ENCODE results near the gene KRTCAP3. TPM values are rescaled to one million over a fixed set of nuclear protein-coding genes. Genes with fewer than 3 reads are reported as not detected.

Gene KRTCAP3
- total RNA-seq, 1 donor, result 0.72 TPM

DNA sequence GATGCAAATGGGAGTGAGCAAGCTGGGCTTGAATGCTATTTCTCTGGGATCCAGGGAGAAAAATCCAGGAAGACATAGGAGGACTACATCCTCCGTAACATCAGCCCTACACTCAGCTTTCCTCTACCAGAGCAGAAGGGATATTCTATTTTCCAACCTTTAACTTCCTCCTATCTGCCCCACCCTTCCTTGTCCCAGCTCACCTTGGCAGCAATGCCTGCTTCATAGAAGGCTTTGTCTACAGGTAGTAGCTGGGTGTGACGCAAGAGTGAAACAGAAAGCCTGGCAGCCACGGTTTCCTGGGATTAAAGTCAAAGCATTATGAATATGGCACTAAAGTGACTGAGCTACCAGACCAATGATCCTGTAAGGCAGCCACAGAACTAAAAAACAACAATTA lies 3.9 kb downstream of the KRTCAP3 start:
- TF ChIP-seq, protein P1, sequence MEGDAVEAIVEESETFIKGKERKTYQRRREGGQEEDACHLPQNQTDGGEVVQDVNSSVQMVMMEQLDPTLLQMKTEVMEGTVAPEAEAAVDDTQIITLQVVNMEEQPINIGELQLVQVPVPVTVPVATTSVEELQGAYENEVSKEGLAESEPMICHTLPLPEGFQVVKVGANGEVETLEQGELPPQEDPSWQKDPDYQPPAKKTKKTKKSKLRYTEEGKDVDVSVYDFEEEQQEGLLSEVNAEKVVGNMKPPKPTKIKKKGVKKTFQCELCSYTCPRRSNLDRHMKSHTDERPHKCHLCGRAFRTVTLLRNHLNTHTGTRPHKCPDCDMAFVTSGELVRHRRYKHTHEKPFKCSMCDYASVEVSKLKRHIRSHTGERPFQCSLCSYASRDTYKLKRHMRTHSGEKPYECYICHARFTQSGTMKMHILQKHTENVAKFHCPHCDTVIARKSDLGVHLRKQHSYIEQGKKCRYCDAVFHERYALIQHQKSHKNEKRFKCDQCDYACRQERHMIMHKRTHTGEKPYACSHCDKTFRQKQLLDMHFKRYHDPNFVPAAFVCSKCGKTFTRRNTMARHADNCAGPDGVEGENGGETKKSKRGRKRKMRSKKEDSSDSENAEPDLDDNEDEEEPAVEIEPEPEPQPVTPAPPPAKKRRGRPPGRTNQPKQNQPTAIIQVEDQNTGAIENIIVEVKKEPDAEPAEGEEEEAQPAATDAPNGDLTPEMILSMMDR (IDR thresholded peaks at IDR 0.05; ENCODE audit: extremely low read depth, low read depth, low read length), result no peak
- Histone ChIP-seq H3K4me1 (ENCODE audit: insufficient read depth, low read length) (no peaks in the 10 kb centered on the region), H4K20me1 (ENCODE audit: insufficient read depth, low read length) (no peaks in the 10 kb centered on the region), H3K27me3 (ENCODE audit: insufficient read depth, low read length) (no peaks in the 10 kb centered on the region), H3K9me3 (ENCODE audit: low read depth, low read length) (no peaks in the 10 kb centered on the region), H3K4me2 (ENCODE audit: insufficient read depth, low read length) (no peak overlapping the region), H3K4me3 (ENCODE audit: insufficient read depth, low read length) (no peak overlapping the region), H3K79me2 (ENCODE audit: insufficient read depth, low read length) (no peaks in the 10 kb centered on the region), H2AFZ (ENCODE audit: low read length) (no peak overlapping the region), H3K36me3 (ENCODE audit: insufficient read depth, low read length) (peaks cover 39% of the 10 kb centered on the region), H3K27ac (ENCODE audit: low read depth, low read length) (no peak overlapping the region)
- peak; percentile 66 for DNase-seq (ENCODE audit: insufficient read length, low spot score, missing footprints)

DNA sequence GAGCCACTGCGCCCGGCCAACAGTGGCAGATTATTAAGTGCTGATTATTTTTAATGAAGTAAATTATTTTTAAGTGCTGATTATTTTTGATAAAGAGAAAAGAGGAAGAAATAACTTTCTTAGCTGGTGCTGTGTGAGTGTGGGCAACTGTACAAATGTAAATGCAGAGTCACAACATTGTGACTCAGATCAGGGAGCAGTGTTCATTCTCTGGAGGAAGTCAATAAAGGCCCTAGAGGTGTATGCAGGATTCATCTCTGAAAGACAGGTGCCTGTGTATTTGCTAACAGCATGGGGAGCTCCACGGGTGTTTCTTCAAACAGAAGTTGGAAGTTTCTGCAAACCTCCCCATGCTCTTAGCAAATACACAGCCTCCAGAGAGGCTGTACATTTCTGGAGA lies 6.2 kb downstream of the KRTCAP3 start:
- TF ChIP-seq, protein P1 (IDR thresholded peaks at IDR 0.05; ENCODE audit: extremely low read depth, low read depth, low read length), result no peak
- no peak overlapping the region for H3K27ac ChIP-seq (ENCODE audit: low read depth, low read length)

DNA sequence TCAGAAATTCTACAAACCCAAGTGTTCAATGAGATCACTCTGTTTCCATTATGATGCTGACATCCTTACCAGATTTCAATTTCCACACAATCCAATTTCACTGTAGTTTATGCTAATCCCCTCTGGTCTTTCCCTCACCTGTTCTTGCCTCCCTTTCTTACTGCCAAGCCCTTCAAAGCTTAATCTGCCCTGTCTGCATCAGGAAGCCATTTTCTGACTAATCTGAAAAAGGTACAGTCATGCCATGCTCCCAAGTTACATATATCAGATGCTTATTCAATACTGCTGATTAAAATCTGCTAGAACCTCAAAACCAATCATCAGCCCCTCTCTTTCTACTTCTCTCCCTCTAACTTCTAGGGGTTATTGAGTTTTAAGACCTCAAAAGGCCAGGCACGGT lies 8.9 kb downstream of the KRTCAP3 start:
- Histone ChIP-seq H4K20me1 (ENCODE audit: insufficient read depth, low read length) (no peaks in the 10 kb centered on the region), H3K4me2 (ENCODE audit: insufficient read depth, low read length) (no peak overlapping the region), H3K79me2 (ENCODE audit: insufficient read depth, low read length) (no peaks in the 10 kb centered on the region), H3K27me3 (ENCODE audit: insufficient read depth, low read length) (no peaks in the 10 kb centered on the region), H3K9me3 (ENCODE audit: low read depth, low read length) (no peaks in the 10 kb centered on the region), H3K27ac (ENCODE audit: low read depth, low read length) (no peak overlapping the region), H3K36me3 (ENCODE audit: insufficient read depth, low read length) (peaks cover 39% of the 10 kb centered on the region), H3K4me1 (ENCODE audit: insufficient read depth, low read length) (no peaks in the 10 kb centered on the region), H2AFZ (ENCODE audit: low read length) (no peak overlapping the region), H3K4me3 (ENCODE audit: insufficient read depth, low read length) (no peak overlapping the region)
- TF ChIP-seq, protein P1 (IDR thresholded peaks at IDR 0.05; ENCODE audit: extremely low read depth, low read depth, low read length), result no peak
- DNase-seq (ENCODE audit: insufficient read length, low spot score, missing footprints), result no peak

More for the DNA sequence above, 6.2 kb downstream of the KRTCAP3 start:
- Histone ChIP-seq H3K36me3 (ENCODE audit: insufficient read depth, low read length) (peaks cover 46% of the 10 kb centered on the region), H3K4me3 (ENCODE audit: insufficient read depth, low read length) (no peak overlapping the region), H3K27me3 (ENCODE audit: insufficient read depth, low read length) (no peaks in the 10 kb centered on the region), H2AFZ (ENCODE audit: low read length) (no peak overlapping the region), H3K79me2 (ENCODE audit: insufficient read depth, low read length) (no peaks in the 10 kb centered on the region), H3K9me3 (ENCODE audit: low read depth, low read length) (no peaks in the 10 kb centered on the region), H4K20me1 (ENCODE audit: insufficient read depth, low read length) (no peaks in the 10 kb centered on the region), H3K4me2 (ENCODE audit: insufficient read depth, low read length) (no peak overlapping the region), H3K4me1 (ENCODE audit: insufficient read depth, low read length) (no peaks in the 10 kb centered on the region)
- no peak for DNase-seq (ENCODE audit: insufficient read length, low spot score, missing footprints)

DNA sequence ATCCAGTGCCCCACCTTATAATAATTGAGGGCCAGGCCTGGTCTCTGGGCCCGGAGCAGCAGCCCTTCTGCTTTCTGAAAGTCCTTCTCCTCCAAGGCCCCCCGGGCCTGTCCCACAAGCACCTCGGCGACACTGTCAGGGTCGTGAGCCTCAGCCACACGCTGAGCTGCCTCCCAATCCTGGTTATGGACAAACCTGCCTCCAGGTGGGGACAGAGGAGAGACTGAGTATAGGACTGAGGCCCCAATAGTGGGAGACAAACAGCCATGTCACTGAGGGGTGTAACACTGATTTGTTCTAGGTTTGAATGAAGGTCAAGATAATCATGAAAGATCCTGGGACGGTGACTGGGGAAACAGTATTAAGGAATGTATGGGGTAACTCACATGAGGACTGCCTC lies 11.8 kb downstream of the KRTCAP3 start:
- DNase-seq (ENCODE audit: insufficient read length, low spot score, missing footprints), result no peak
- Histone ChIP-seq H3K27ac (ENCODE audit: low read depth, low read length) (no peak overlapping the region), H3K36me3 (ENCODE audit: insufficient read depth, low read length) (peaks cover 48% of the 10 kb centered on the region), H3K9me3 (ENCODE audit: low read depth, low read length) (no peaks in the 10 kb centered on the region), H2AFZ (ENCODE audit: low read length) (no peak overlapping the region), H3K4me3 (ENCODE audit: insufficient read depth, low read length) (no peak overlapping the region), H3K4me1 (ENCODE audit: insufficient read depth, low read length) (no peaks in the 10 kb centered on the region), H3K4me2 (ENCODE audit: insufficient read depth, low read length) (no peak overlapping the region), H4K20me1 (ENCODE audit: insufficient read depth, low read length) (no peaks in the 10 kb centered on the region), H3K27me3 (ENCODE audit: insufficient read depth, low read length) (no peaks in the 10 kb centered on the region), H3K79me2 (ENCODE audit: insufficient read depth, low read length) (no peaks in the 10 kb centered on the region)
- TF ChIP-seq, protein P1 (IDR thresholded peaks at IDR 0.05; ENCODE audit: extremely low read depth, low read depth, low read length), result no peak

All from osteoblast (primary cell).